NCI-H128 (cell line): ENCODE results near the gene ZNF692.
"Not testable (repeated sequence)": the region's sequence is repeated elsewhere in the genome, so short reads cannot be mapped to it uniquely, and the experiment has no call there.

Experiments used
- DNase-seq: peaks from one replicate; lab custom pipeline; 2025; ENCODE audit not compliant: unreplicated experiment; lab: John Stamatoyannopoulos, UW

The ZNF692 gene

GRCh38 chr1:248858891-248859889, at the start of gene ZNF692:
ZNF692 (minus strand) TSS chr1:248859085; CDS start chr1:248858309, 776 bp downstream.
- peak; percentile 92 for DNase-seq

- DNase-seq, result no peak
Measured at GRCh38 chr1:248906753-248907661, 48.1 kb upstream of the ZNF692 start.

- DNase-seq, result peak; percentile 58
Measured at GRCh38 chr1:248906009-248906752, 47.3 kb upstream of the ZNF692 start, which contains the start of gene PGBD2. PGBD2 (plus strand) TSS chr1:248906235; CDS start chr1:248913863, 7,628 bp downstream.

- no peak for DNase-seq
Measured at GRCh38 chr1:248905662-248906008, 46.8 kb upstream of the ZNF692 start.

GRCh38 chr1:248904437-248905216, 45.7 kb upstream of the ZNF692 start:
- no peak for DNase-seq

GRCh38 chr1:248901578-248901977, 42.7 kb upstream of the ZNF692 start:
- DNase-seq, result no peak

- no peak for DNase-seq
Measured at GRCh38 chr1:248900637-248901036, 41.8 kb upstream of the ZNF692 start.

- no peak for DNase-seq
Measured at GRCh38 chr1:248897412-248898337, 38.8 kb upstream of the ZNF692 start.

- DNase-seq, result no peak
Measured at GRCh38 chr1:248894837-248895236, 36.0 kb upstream of the ZNF692 start.

- DNase-seq, result no peak
Measured at GRCh38 chr1:248892590-248892989, 33.7 kb upstream of the ZNF692 start.

GRCh38 chr1:248891758-248892157, 32.9 kb upstream of the ZNF692 start:
- no peak for DNase-seq

GRCh38 chr1:248890549-248891498, 31.9 kb upstream of the ZNF692 start:
- no peak for DNase-seq

- DNase-seq, result not testable (repeated sequence)
Measured at GRCh38 chr1:248889914-248890243, 31.0 kb upstream of the ZNF692 start.

- no peak for DNase-seq
Measured at GRCh38 chr1:248886237-248886895, 27.5 kb upstream of the ZNF692 start.

GRCh38 chr1:248885646-248886045, 26.8 kb upstream of the ZNF692 start:
- DNase-seq, result no peak

- DNase-seq, result no peak
Measured at GRCh38 chr1:248884632-248885295, 25.9 kb upstream of the ZNF692 start.

- DNase-seq, result not testable (repeated sequence)
Measured at GRCh38 chr1:248882427-248882826, 23.5 kb upstream of the ZNF692 start.
